ENCODE data around the gene GPRC5B.
A peak's percentile ranks its signal among the peaks of the same experiment; 100 is the strongest.

The GPRC5B gene

GRCh38 chr16:19911747-19912454, 27.3 kb upstream of the GPRC5B start:
- no peak for FAIRE-seq
- no peak for DNase-seq (ENCODE audit: insufficient read length)
- TF ChIP-seq POLR2A (IDR thresholded peaks at IDR 0.05; ENCODE audit: low read depth, low read length) (no peak), POLR2AphosphoS5 (IDR thresholded peaks at IDR 0.05; ENCODE audit: low read depth, low read length) (no peak), TAF1 (IDR thresholded peaks at IDR 0.05; ENCODE audit: borderline replicate concordance, low read depth, low read length) (no peak)

GRCh38 chr16:19911204-19911603, 26.6 kb upstream of the GPRC5B start:
- FAIRE-seq (no peak), DNase-seq (ENCODE audit: insufficient read length) (no peak)
- no peak for TF ChIP-seq POLR2AphosphoS5 (IDR thresholded peaks at IDR 0.05; ENCODE audit: low read depth, low read length)
- no peak for TF ChIP-seq POLR2A (IDR thresholded peaks at IDR 0.05; ENCODE audit: low read depth, low read length)
- no peak for TF ChIP-seq TAF1 (IDR thresholded peaks at IDR 0.05; ENCODE audit: borderline replicate concordance, low read depth, low read length)

DNA sequence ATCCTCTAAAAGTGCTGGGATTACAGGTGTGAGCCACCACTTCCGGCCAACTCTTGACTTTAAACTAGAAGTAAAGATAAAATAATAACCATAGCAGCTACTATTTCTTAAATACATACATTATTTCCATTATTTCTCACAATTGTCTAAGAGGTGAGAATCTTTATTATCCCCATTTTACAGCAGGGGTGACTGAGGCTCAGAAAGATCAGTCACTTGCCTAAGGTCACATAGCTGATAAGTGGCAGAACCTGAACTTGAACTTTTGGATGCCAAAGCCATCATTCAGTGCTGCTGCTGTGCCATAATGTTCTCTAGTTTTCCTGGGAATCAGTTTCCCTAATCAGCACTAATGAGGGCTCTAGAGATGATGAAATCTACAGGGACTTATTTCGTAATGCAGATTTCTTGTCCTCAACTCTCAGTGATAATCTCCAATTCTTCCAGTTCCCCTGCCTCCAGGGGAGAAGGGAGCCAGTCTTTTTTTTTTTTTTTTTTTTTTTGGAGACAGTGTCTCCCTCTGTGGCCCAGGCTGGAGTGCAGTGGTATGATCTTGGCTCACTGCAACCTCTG, 25.2 kb upstream of the GPRC5B start:
- DNase-seq (ENCODE audit: insufficient read length) (no peak), FAIRE-seq (no peak)
- TF ChIP-seq TAF1 (IDR thresholded peaks at IDR 0.05; ENCODE audit: borderline replicate concordance, low read depth, low read length) = no peak
- no peak for TF ChIP-seq POLR2AphosphoS5 (IDR thresholded peaks at IDR 0.05; ENCODE audit: low read depth, low read length)
- TF ChIP-seq POLR2A (IDR thresholded peaks at IDR 0.05; ENCODE audit: low read depth, low read length) = no peak

DNA sequence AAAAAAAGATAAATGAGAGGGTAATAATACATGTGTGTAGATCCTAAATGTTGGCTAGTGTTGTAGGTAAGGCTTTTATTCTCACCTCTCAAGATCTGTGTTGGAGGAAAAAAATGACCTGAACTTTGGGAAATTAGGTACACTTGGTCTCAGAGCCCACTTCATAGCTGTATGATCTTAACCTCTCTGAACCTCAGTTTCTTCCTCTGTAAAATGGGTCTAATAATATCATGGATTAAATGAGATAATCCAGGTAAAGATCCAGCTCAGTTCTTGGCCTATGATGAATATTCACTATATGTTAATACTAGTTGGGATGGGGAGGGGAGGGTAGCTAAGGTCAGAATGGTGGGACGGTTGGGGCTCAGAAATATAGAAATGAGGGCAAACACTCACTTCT, 24.3 kb upstream of the GPRC5B start:
- TF ChIP-seq POLR2AphosphoS5 (IDR thresholded peaks at IDR 0.05; ENCODE audit: low read depth, low read length) = no peak
- no peak for TF ChIP-seq POLR2A (IDR thresholded peaks at IDR 0.05; ENCODE audit: low read depth, low read length)
- no peak for TF ChIP-seq TAF1 (IDR thresholded peaks at IDR 0.05; ENCODE audit: borderline replicate concordance, low read depth, low read length)
- FAIRE-seq (no peak), DNase-seq (ENCODE audit: insufficient read length) (no peak)

GRCh38 chr16:19907161-19907992, 22.7 kb upstream of the GPRC5B start:
- FAIRE-seq = peak; percentile 74
- peak; percentile 58 for DNase-seq (ENCODE audit: insufficient read length)
- TF ChIP-seq POLR2A (IDR thresholded peaks at IDR 0.05; ENCODE audit: low read depth, low read length) (no peak), TAF1 (IDR thresholded peaks at IDR 0.05; ENCODE audit: borderline replicate concordance, low read depth, low read length) (no peak), POLR2AphosphoS5 (IDR thresholded peaks at IDR 0.05; ENCODE audit: low read depth, low read length) (no peak)

GRCh38 chr16:19901164-19901563, 16.5 kb upstream of the GPRC5B start:
- TF ChIP-seq POLR2AphosphoS5 (IDR thresholded peaks at IDR 0.05; ENCODE audit: low read depth, low read length) = no peak
- TF ChIP-seq POLR2A (IDR thresholded peaks at IDR 0.05; ENCODE audit: low read depth, low read length) = no peak
- no peak for TF ChIP-seq TAF1 (IDR thresholded peaks at IDR 0.05; ENCODE audit: borderline replicate concordance, low read depth, low read length)
- DNase-seq (ENCODE audit: insufficient read length) = no peak
- FAIRE-seq = no peak

GRCh38 chr16:19899605-19899955, 14.9 kb upstream of the GPRC5B start:
- no peak for TF ChIP-seq TAF1 (IDR thresholded peaks at IDR 0.05; ENCODE audit: borderline replicate concordance, low read depth, low read length)
- TF ChIP-seq POLR2AphosphoS5 (IDR thresholded peaks at IDR 0.05; ENCODE audit: low read depth, low read length) = no peak
- no peak for TF ChIP-seq POLR2A (IDR thresholded peaks at IDR 0.05; ENCODE audit: low read depth, low read length)
- DNase-seq (ENCODE audit: insufficient read length) (no peak), FAIRE-seq (no peak)

DNA sequence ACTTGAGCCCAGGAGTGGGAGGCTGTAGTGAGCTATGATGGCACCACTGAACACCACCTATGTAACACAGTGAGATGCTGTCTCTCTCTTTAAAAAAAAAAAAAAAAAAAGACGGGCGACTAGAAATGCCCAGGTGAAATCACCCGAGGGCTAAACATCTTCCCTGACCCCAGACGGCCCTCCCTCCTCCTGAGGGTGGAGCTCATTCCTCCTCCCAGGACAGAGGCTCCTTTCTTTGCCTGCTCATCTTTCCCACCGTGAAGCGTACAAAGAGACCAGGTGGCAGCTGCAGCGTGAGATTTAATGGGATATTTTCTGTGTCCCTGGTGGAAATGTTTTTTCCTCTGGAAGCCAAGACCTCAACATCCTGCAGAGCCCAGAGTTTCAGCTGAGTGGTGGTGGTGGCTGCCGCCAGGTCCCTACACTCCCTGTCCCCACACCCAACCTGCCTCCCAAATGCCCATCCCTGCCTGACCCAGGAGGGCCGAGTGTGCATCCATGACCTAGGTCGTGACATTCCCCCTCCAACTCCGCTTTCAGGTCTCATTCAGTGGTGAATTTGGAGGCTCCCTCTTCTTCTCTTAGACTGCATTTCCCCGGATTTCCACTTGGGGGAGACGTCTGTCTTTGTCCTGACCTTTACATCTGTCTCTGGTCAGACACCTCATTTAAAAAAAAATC, 14.4 kb upstream of the GPRC5B start:
- FAIRE-seq (peak; percentile 44), DNase-seq (ENCODE audit: insufficient read length) (no peak)
- TF ChIP-seq TAF1 (IDR thresholded peaks at IDR 0.05; ENCODE audit: borderline replicate concordance, low read depth, low read length) = no peak
- no peak for TF ChIP-seq POLR2AphosphoS5 (IDR thresholded peaks at IDR 0.05; ENCODE audit: low read depth, low read length)

- FAIRE-seq (no peak), DNase-seq (ENCODE audit: insufficient read length) (no peak)
- no peak for TF ChIP-seq POLR2A (IDR thresholded peaks at IDR 0.05; ENCODE audit: low read depth, low read length)
- TF ChIP-seq TAF1 (IDR thresholded peaks at IDR 0.05; ENCODE audit: borderline replicate concordance, low read depth, low read length) = no peak
- no peak for TF ChIP-seq POLR2AphosphoS5 (IDR thresholded peaks at IDR 0.05; ENCODE audit: low read depth, low read length)
Observed at GRCh38 chr16:19898166-19898565, 13.5 kb upstream of the GPRC5B start.

GRCh38 chr16:19896951-19897350, 12.3 kb upstream of the GPRC5B start:
- DNase-seq (ENCODE audit: insufficient read length) (no peak), FAIRE-seq (no peak)
- TF ChIP-seq TAF1 (IDR thresholded peaks at IDR 0.05; ENCODE audit: borderline replicate concordance, low read depth, low read length) (no peak), POLR2A (IDR thresholded peaks at IDR 0.05; ENCODE audit: low read depth, low read length) (no peak), POLR2AphosphoS5 (IDR thresholded peaks at IDR 0.05; ENCODE audit: low read depth, low read length) (no peak)

GRCh38 chr16:19894586-19894985, 9.9 kb upstream of the GPRC5B start:
- TF ChIP-seq TAF1 (IDR thresholded peaks at IDR 0.05; ENCODE audit: borderline replicate concordance, low read depth, low read length) (no peak), POLR2AphosphoS5 (IDR thresholded peaks at IDR 0.05; ENCODE audit: low read depth, low read length) (no peak), POLR2A (IDR thresholded peaks at IDR 0.05; ENCODE audit: low read depth, low read length) (no peak)
- DNase-seq (ENCODE audit: insufficient read length) = no peak
- no peak for FAIRE-seq

Measured in GM12892 (cell line).